Hypothalamus (tissue), 51 donors: ENCODE results near the gene OAF.
"Not testable (repeated sequence)": the region's sequence is repeated elsewhere in the genome, so short reads cannot be mapped to it uniquely, and the experiment has no call there.

ENCODE experiments used
- DNase-seq, 51 donors: peaks; one replicate each; lab custom pipeline; 2025; lab: John Stamatoyannopoulos, UW

The OAF gene

GRCh38 chr11:120259241-120259640 lies 48.4 kb downstream of the OAF start:
- no peak for DNase-seq

- no peak for DNase-seq
Measured at GRCh38 chr11:120259988-120260565, 49.2 kb downstream of the OAF start.

- no peak for DNase-seq
Measured at GRCh38 chr11:120260616-120261015, 49.8 kb downstream of the OAF start.

DNA sequence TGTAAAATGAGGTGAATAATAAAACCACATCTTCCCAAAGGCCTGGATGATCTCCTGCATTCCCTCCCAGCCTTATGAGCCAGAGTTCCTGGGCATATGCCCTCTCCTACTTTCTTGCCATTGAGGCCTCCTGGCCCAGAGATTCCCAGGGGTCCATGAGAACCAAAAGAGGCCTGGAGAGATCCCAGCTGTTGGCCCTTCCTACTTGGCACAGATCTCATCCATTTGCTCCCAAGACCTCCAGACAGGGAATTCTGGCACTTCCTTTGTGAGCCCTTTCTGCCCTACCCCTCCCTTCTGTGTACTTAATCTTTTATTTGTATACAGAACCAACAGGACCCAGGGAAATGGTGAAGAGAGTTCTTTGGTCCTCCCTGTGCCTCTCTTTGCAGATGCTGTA lies 50.5 kb downstream of the OAF start:
- no peak for DNase-seq

GRCh38 chr11:120261931-120262330 lies 51.1 kb downstream of the OAF start:
- DNase-seq: no peak

GRCh38 chr11:120267319-120267718 lies 56.5 kb downstream of the OAF start:
- no peak for DNase-seq

DNA sequence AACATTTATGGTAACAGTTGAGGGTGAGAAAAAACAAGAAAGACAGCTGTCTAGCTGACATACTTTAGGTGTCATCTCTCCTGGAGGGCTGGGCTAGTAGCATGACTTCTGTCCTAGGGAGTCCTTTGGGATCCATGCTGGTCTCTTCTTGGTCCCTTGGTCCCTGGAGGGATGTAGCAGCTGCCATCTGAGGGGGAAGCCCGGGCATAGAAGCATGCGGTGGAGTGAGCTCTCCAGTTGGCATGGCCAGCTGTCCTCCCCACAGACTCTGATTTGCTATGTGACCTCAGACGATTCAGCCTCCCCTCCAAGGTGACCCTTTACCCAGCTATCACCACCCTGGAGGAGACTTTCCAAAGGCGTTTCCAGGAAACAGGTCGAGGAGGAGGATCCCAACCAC lies 57.9 kb downstream of the OAF start:
- no peak for DNase-seq

GRCh38 chr11:120270386-120270785 lies 59.6 kb downstream of the OAF start:
- DNase-seq: no peak

- DNase-seq: no peak
Measured at GRCh38 chr11:120271672-120272071, 60.8 kb downstream of the OAF start.

DNA sequence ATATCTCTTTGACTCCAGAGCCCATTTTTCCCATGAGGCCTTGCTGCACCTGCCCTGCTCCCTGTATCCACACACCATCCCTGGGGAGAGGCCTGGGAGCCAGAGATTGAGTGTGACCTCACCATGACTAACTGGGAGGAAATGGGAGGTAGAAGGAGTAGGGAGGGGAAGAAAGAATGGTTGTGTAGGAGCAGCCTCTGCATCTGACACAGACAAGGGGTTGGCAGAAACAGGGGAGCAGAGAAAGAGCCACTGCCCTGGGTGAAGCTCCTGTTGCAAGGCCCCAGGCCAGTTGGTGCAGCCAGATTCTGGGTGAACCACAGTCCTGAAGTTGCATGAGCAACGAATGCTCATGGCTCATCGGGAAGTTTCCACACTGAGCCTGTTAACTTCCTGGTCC lies 61.5 kb downstream of the OAF start:
- DNase-seq: no peak

DNA sequence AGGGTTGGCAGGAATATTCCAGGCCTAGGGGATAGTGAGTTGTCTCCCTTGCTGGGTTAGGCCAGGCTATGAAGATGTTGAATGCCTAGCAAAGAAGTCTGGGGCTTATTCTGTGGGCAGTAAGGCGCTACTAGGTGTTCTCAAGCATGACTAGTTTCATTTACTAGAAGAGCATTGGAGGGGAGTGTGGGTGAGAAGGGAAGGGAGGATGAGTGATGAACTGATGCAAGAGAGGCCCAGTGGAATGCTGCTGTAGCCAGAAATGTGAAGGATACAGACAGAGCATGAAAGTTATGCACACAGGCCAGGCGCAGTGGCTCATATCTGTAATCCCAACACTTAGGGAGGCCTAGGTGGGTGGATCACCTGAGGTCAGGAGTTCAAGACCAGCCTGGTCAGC lies 62.6 kb downstream of the OAF start:
- no peak for DNase-seq

- not testable (repeated sequence) for DNase-seq
Measured at GRCh38 chr11:120273956-120274355, 63.1 kb downstream of the OAF start.

- no peak for DNase-seq
Measured at GRCh38 chr11:120279502-120279901, 68.7 kb downstream of the OAF start.
